Measurements from ENCODE around the gene CMIP.

DNA sequence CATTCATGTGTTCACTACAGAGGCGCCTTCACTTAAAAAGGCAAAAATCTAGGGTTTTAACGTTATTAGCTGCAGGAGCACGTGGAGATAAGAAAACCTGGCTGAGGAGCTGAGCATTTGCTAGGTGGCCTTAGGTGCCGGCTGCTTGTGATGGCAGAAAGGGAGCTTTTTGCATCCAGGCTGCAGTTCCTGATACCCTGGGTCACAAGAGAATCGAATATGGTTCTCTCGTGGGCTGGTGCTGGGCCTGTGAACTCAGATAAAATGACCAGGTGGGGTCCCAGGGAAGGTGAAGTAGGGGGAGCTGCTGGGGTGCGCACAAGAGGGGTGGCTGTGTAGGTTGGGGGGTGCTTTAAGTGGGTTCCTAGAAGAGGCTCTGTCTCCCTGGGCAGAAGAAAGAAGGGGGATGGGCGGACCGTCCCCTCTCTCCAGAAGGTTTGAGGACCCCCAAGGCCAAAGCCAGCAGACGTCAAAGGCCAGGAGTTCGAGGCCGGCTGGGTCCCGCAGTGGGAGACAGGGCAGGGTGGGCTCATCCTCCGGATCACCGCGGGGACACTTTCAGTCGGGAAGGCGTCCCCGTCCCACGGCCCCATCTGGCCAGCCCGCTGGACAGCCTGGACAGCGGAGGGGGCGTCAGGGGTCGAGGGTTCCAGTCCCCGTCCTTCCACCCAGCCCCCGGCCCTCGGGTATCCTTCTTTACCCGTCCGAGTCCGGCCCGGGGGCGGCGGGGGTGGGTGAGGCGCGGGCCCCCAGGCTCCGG, 740 bp upstream of the CMIP start:
- TF ChIP-seq, protein P1, sequence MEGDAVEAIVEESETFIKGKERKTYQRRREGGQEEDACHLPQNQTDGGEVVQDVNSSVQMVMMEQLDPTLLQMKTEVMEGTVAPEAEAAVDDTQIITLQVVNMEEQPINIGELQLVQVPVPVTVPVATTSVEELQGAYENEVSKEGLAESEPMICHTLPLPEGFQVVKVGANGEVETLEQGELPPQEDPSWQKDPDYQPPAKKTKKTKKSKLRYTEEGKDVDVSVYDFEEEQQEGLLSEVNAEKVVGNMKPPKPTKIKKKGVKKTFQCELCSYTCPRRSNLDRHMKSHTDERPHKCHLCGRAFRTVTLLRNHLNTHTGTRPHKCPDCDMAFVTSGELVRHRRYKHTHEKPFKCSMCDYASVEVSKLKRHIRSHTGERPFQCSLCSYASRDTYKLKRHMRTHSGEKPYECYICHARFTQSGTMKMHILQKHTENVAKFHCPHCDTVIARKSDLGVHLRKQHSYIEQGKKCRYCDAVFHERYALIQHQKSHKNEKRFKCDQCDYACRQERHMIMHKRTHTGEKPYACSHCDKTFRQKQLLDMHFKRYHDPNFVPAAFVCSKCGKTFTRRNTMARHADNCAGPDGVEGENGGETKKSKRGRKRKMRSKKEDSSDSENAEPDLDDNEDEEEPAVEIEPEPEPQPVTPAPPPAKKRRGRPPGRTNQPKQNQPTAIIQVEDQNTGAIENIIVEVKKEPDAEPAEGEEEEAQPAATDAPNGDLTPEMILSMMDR (IDR thresholded peaks at IDR 0.05): no peak
- no peak for TF ChIP-seq POLR2A (IDR thresholded peaks at IDR 0.05)

All from right lobe of liver (tissue), 4 donors.